Neural progenitor cell (in vitro differentiated cells): ENCODE results near the gene EED.

Experiments used
- CTCF ChIP-seq: fragments of 200-600 bp; sonication (generic); IDR thresholded peaks from 2 replicates; pipeline ENCODE4 v1.5.1; 2017; ENCODE audit warnings: antibody characterized with exemption, mild to moderate bottlenecking
- EZH2 ChIP-seq: fragments of 200-600 bp; sonication (generic); IDR thresholded peaks from 2 replicates; pipeline ENCODE4 v1.6.1; 2017; ENCODE audit warnings: antibody characterized with exemption, mild to moderate bottlenecking, moderate library complexity

GRCh38 chr11:86212019-86212611 lies 32.4 kb upstream of the EED start:
- TF ChIP-seq CTCF (no peak), EZH2 (no peak)
